ENCODE results near the gene SYCE3.

GRCh38 chr22:50502628-50503474 is 59.9 kb downstream of the SYCE3 start:
- TF ChIP-seq CTCF (conservative IDR thresholded peaks at IDR 0.05; ENCODE audit: low read depth, low read length), result no peak
- no peak for TF ChIP-seq EZH2 (IDR thresholded peaks at IDR 0.05; ENCODE audit: borderline replicate concordance, low read depth, low read length, poor library complexity, severe bottlenecking)
